H9 (cell line): ENCODE measurements around the gene WDPCP. TPM values are rescaled to one million over a fixed set of nuclear protein-coding genes. Genes with fewer than 3 reads are reported as not detected.

Experiments
- DNase-seq: peaks from one replicate; pipeline ENCODE4 v3.0.0-alpha.2; 2017
- H2AFZ ChIP-seq: one replicate; pipeline ENCODE4 v1.6.1; 2013; ENCODE audit warnings: mild to moderate bottlenecking, low read length, control low read depth, moderate library complexity
- H2AK5ac ChIP-seq: 2 replicates; pipeline ENCODE4 v1.6.1; 2013; ENCODE audit warnings: low read length, control low read depth, mixed read lengths; ENCODE audit not compliant: insufficient read length
- H2BK120ac ChIP-seq: one replicate; pipeline ENCODE4 v1.6.1; 2013; ENCODE audit warnings: low read depth, mild to moderate bottlenecking, low read length, control low read depth, inconsistent platforms; ENCODE audit not compliant: poor library complexity, severe bottlenecking
- H2BK12ac ChIP-seq: 2 replicates; pipeline ENCODE4 v1.6.1; 2013; ENCODE audit warnings: low read length, control low read depth, mixed read lengths, low read depth; ENCODE audit not compliant: insufficient read length
- H2BK15ac ChIP-seq: 2 replicates; pipeline ENCODE4 v1.6.1; 2013; ENCODE audit warnings: low read depth, low read length, control low read depth
- H2BK20ac ChIP-seq: one replicate; pipeline ENCODE4 v1.6.1; 2013; ENCODE audit warnings: low read depth, mild to moderate bottlenecking, low read length, control low read depth, inconsistent platforms; ENCODE audit not compliant: poor library complexity, severe bottlenecking
- H2BK5ac ChIP-seq: 2 replicates; pipeline ENCODE4 v1.6.1; 2013; ENCODE audit warnings: low read length, control low read depth, mixed read lengths; ENCODE audit not compliant: insufficient read length
- H3K14ac ChIP-seq: 2 replicates; pipeline ENCODE4 v1.6.1; 2013; ENCODE audit warnings: low read length, control low read depth; ENCODE audit not compliant: insufficient read depth
- H3K18ac ChIP-seq: 2 replicates; pipeline ENCODE4 v1.6.1; 2013; ENCODE audit warnings: low read depth, mild to moderate bottlenecking, mixed read lengths, low read length, control low read depth; ENCODE audit not compliant: insufficient read length
- H3K23ac ChIP-seq: 2 replicates; pipeline ENCODE4 v1.6.1; 2013; ENCODE audit warnings: low read length, control low read depth, mixed read lengths, low read depth; ENCODE audit not compliant: insufficient read length
- H3K23me2 ChIP-seq: 2 replicates; pipeline ENCODE4 v1.6.1; 2013; ENCODE audit warnings: low read depth, mild to moderate bottlenecking, mixed read lengths, low read length, control low read depth; ENCODE audit not compliant: insufficient read length, poor library complexity, severe bottlenecking
- H3K27ac ChIP-seq: 2 replicates; pipeline ENCODE4 v1.5.1; 2013; ENCODE audit warnings: low read length, control low read depth, mixed read lengths, low read depth; ENCODE audit not compliant: insufficient read length
- H3K27me3 ChIP-seq: 2 replicates; pipeline ENCODE4 v1.6.1; 2013; ENCODE audit warnings: low read length, control low read depth, inconsistent platforms; ENCODE audit not compliant: insufficient read depth
- H3K4ac ChIP-seq: 2 replicates; pipeline ENCODE4 v1.6.1; 2013; ENCODE audit warnings: low read depth, mild to moderate bottlenecking, control low read depth, inconsistent platforms, low read length, moderate library complexity
- H3K4me1 ChIP-seq: 2 replicates; pipeline ENCODE4 v1.6.1; 2013; ENCODE audit warnings: low read length, control low read depth, inconsistent platforms; ENCODE audit not compliant: insufficient read depth
- H3K4me2 ChIP-seq: 2 replicates; pipeline ENCODE4 v1.6.1; 2013; ENCODE audit warnings: low read length, control low read depth, mixed read lengths; ENCODE audit not compliant: insufficient read length, insufficient read depth
- H3K56ac ChIP-seq: 2 replicates; pipeline ENCODE4 v1.6.1; 2013; ENCODE audit warnings: low read depth, mild to moderate bottlenecking, mixed read lengths, low read length, control low read depth; ENCODE audit not compliant: insufficient read length
- H3K79me1 ChIP-seq: 2 replicates; pipeline ENCODE4 v1.6.1; 2013; ENCODE audit warnings: low read depth, mild to moderate bottlenecking, moderate library complexity, low read length, control low read depth, inconsistent platforms; ENCODE audit not compliant: insufficient read depth, poor library complexity, severe bottlenecking
- H3K79me2 ChIP-seq: 2 replicates; pipeline ENCODE4 v1.6.1; 2013; ENCODE audit warnings: low read length, control low read depth, inconsistent platforms; ENCODE audit not compliant: insufficient read depth
- H3K9ac ChIP-seq: 2 replicates; pipeline ENCODE4 v1.6.1; 2013; ENCODE audit warnings: low read length, control low read depth, mixed read lengths; ENCODE audit not compliant: insufficient read length; ENCODE audit errors: extremely low read depth
- H3K9me3 ChIP-seq: one replicate; pipeline ENCODE4 v1.6.1; 2013; ENCODE audit warnings: low read depth, low read length, inconsistent platforms; ENCODE audit not compliant: control insufficient read depth
- H3T11ph ChIP-seq: one replicate; pipeline ENCODE4 v1.6.1; 2013; ENCODE audit warnings: mild to moderate bottlenecking, low read length, control low read depth, inconsistent platforms
- H4K20me1 ChIP-seq: one replicate; pipeline ENCODE4 v1.6.1; 2013; ENCODE audit not compliant: control insufficient read depth, insufficient read length, insufficient read depth
- H4K5ac ChIP-seq: 2 replicates; pipeline ENCODE4 v1.6.1; 2013; ENCODE audit warnings: low read depth, mild to moderate bottlenecking, mixed read lengths, low read length, control low read depth; ENCODE audit not compliant: insufficient read length
- H4K8ac ChIP-seq: replicated peaks from 2 replicates; pipeline ENCODE4 v1.6.1; 2013; ENCODE audit warnings: low read length, control low read depth, mixed read lengths, low read depth; ENCODE audit not compliant: insufficient read length
- H4K91ac ChIP-seq: 2 replicates; pipeline ENCODE4 v1.6.1; 2013; ENCODE audit warnings: low read depth, mild to moderate bottlenecking, moderate library complexity, mixed read lengths, low read length, control low read depth; ENCODE audit not compliant: insufficient read length
- H3K27ac Mint-ChIP-seq, 3 experiments: 2 replicates in 2 of 3; 3 replicates in 1 of 3; pipeline ENCODE4 v1.8.0; 2020 to 2021; ENCODE audit warnings: mixed read lengths in 3 of 3, mild to moderate bottlenecking in 1 of 3, moderate library complexity in 1 of 3
- H3K27me3 Mint-ChIP-seq: 2 replicates; pipeline ENCODE4 v1.8.0; 2021; ENCODE audit warnings: low read depth, mild to moderate bottlenecking, moderate library complexity, mixed read lengths
- H3K36me3 Mint-ChIP-seq, 3 experiments: 2 replicates in 2 of 3; 3 replicates in 1 of 3; pipeline ENCODE4 v1.8.0; 2020 to 2021; ENCODE audit warnings: low read depth in 3 of 3, mixed read lengths in 3 of 3; ENCODE audit not compliant: insufficient read depth in 1 of 3
- H3K4me1 Mint-ChIP-seq, 2 experiments: 2 replicates each; pipeline ENCODE4 v1.8.0; 2020; ENCODE audit warnings: mixed read lengths in 2 of 2
- H3K4me3 Mint-ChIP-seq, 2 experiments: 2 replicates in 1 of 2; 3 replicates in 1 of 2; pipeline ENCODE4 v1.8.0; 2020 to 2021; ENCODE audit warnings: mild to moderate bottlenecking in 2 of 2, mixed read lengths in 2 of 2, moderate library complexity in 1 of 2
- H3K9me3 Mint-ChIP-seq, 2 experiments: 2 replicates in 1 of 2; 3 replicates in 1 of 2; pipeline ENCODE4 v1.8.0; 2020; ENCODE audit warnings: mild to moderate bottlenecking in 2 of 2, mixed read lengths in 2 of 2, moderate library complexity in 1 of 2
- CTCF ChIP-seq: fragments of 200-600 bp; sonication (generic); conservative IDR thresholded peaks from 3 replicates; pipeline ENCODE4 v1.8.0; 2021; ENCODE audit warnings: antibody characterized with exemption, mild to moderate bottlenecking
- total RNA-seq: library from RNA; stranded (reverse); gene quantifications from 2 replicates; pipeline ENCODE4 v1.2.1, GENCODE V29; 2021

The WDPCP gene
- total RNA-seq, 1 experiment from 2014 or later: 22.4 TPM

GRCh38 chr2:63569740-63570139 lies 18.5 kb downstream of the WDPCP start:
- Histone ChIP-seq H3K4me1 (peaks cover 3% of the 10 kb centered on the region), H2BK12ac (no peak overlapping the region), H4K5ac (no peak overlapping the region), H3K4me2 (no peak overlapping the region), H4K91ac (no peak overlapping the region), H3K4ac (no peak overlapping the region), H2BK120ac (no peak overlapping the region), H3K9ac (no peak overlapping the region), H3K79me2 (no peaks in the 10 kb centered on the region; the same call in 1 of the 2 replicates), H3K56ac (no peak overlapping the region), H4K20me1 (no peaks in the 10 kb centered on the region), H2BK20ac (no peak overlapping the region), H3K79me1 (no peaks in the 10 kb centered on the region), H3K9me3 (no peaks in the 10 kb centered on the region), H3K23ac (no peak overlapping the region), H3K23me2 (no peaks in the 10 kb centered on the region), H4K8ac (no peak overlapping the region), H3K18ac (no peak overlapping the region), H2BK5ac (no peak overlapping the region), H2AK5ac (no peak overlapping the region), H3K27me3 (no peaks in the 10 kb centered on the region), H2AFZ (no peak overlapping the region), H3K14ac (no peak overlapping the region), H3K27ac (no peak overlapping the region), H2BK15ac (no peak overlapping the region), H3T11ph (no peak overlapping the region)
- peaks cover 31 to 56% (median 32%) of the 10 kb centered on the region in 3 experiments for H3K36me3 Mint-ChIP-seq
- no peak overlapping the region for H3K27ac Mint-ChIP-seq
- no peak overlapping the region for H3K4me3 Mint-ChIP-seq
- no peaks in the 10 kb centered on the region for H3K27me3 Mint-ChIP-seq
- no peak for TF ChIP-seq CTCF
- H3K4me1 Mint-ChIP-seq: peaks cover 60 to 72% of the 10 kb centered on the region in 2 experiments
- H3K9me3 Mint-ChIP-seq: peaks cover 19 to 27% of the 10 kb centered on the region in 2 experiments
- DNase-seq: no peak
